K562 (cell line): Measurements from ENCODE around the gene CBX3. TPM values are rescaled to one million over a fixed set of nuclear protein-coding genes. Genes with fewer than 3 reads are reported as not detected.

Experiments
- ATAC-seq: fragments of 200-7000 bp; cut with Tn5 transposase; 3 replicates; pipeline ENCODE4 v1.9.1; 2020; ENCODE audit warnings: moderate library complexity
- BruUV-seq: library from RNA; stranded (reverse); fragments of 400-500 nt; replicated peaks from 2 replicates; lab custom pipeline; 2021; lab: Mats Ljungman, UMichigan
- CTCF ChIA-PET: fragments of 300-600 bp; formaldehyde crosslinking; extraction: SDS; loops from one replicate; lab custom pipeline; 2021; ENCODE audit warnings: low intra/inter-chr PET ratio; lab: Yijun Ruan, JAX
- POLR2A ChIA-PET: fragments of 300-600, 350-650 bp; sonication (Branson Sonifier 250); formaldehyde crosslinking; extraction: SDS; loops from one replicate; lab custom pipeline; 2021; ENCODE audit warnings: antibody characterized with exemption, inconsistent platforms; lab: Yijun Ruan, JAX
- DNase-seq, 4 experiments: peaks; one replicate each; pipeline versions ENCODE4 v3.0.0 to v3.0.0-alpha.2; 2011 to 2018; ENCODE audit warnings: low spot score in 3 of 4, mixed read lengths in 3 of 4; ENCODE audit errors: extremely low read depth in 1 of 4
- FAIRE-seq: peaks from 2 replicates; lab custom pipeline; 2011; peaks lifted over from hg19 to GRCh38; lab: Jason Lieb, UNC
- H2AFZ ChIP-seq: 2 replicates; pipeline ENCODE4 v1.6.0; 2011; ENCODE audit warnings: low read depth, low read length, control low read depth, inconsistent platforms
- H3K27ac ChIP-seq: fragments of 200-600 bp; 3 replicates; pipeline ENCODE4 v1.8.0; 2011; ENCODE audit warnings: low read depth, mild to moderate bottlenecking, control low read depth, inconsistent platforms, low read length, moderate library complexity, mixed read lengths; ENCODE audit errors: extremely low read depth
- H3K27me3 ChIP-seq, 2 experiments: fragments of 300-600 bp in 1 of 2; 2 replicates in 1 of 2; 3 replicates in 1 of 2; pipeline versions ENCODE4 v1.6.0 to v1.8.0; 2011; ENCODE audit warnings: inconsistent platforms in 2 of 2, low read length in 2 of 2, mild to moderate bottlenecking in 1 of 2, mixed read lengths in 1 of 2, moderate library complexity in 1 of 2; ENCODE audit not compliant: control insufficient read depth in 2 of 2, insufficient read depth in 2 of 2
- H3K36me3 ChIP-seq: fragments of 300-600 bp; 3 replicates; pipeline ENCODE4 v1.8.0; 2011; ENCODE audit warnings: mild to moderate bottlenecking, low read length, inconsistent platforms; ENCODE audit not compliant: control insufficient read depth, insufficient read depth
- H3K4me1 ChIP-seq, 2 experiments: fragments of 200-600 bp in 1 of 2; replicated peaks in 1 of 2; 2 replicates in 1 of 2; 3 replicates in 1 of 2; pipeline versions ENCODE4 v1.5.1 to v1.8.0; 2011; ENCODE audit warnings: inconsistent platforms in 2 of 2, low read length in 2 of 2, mild to moderate bottlenecking in 1 of 2, mixed read lengths in 1 of 2, moderate library complexity in 1 of 2; ENCODE audit not compliant: control insufficient read depth in 2 of 2, insufficient read depth in 2 of 2
- H3K4me2 ChIP-seq: 2 replicates; pipeline ENCODE4 v1.6.1; 2011; ENCODE audit warnings: low read length, control low read depth, inconsistent platforms, mixed read lengths; ENCODE audit not compliant: insufficient read depth
- H3K4me3 ChIP-seq: fragments of 200-600 bp; sonication (generic), shearing (Covaris generic); 2 replicates; pipeline ENCODE4 v1.5.1; 2016; ENCODE audit warnings: control low read depth, inconsistent platforms
- H3K79me2 ChIP-seq: fragments of 200-600 bp; 3 replicates; pipeline ENCODE4 v1.8.0; 2011; ENCODE audit warnings: low read length, inconsistent platforms; ENCODE audit not compliant: control insufficient read depth, insufficient read depth
- H3K9ac ChIP-seq, 2 experiments: 2 replicates each; pipeline versions ENCODE4 v1.6.0 to v1.6.1; 2011; ENCODE audit warnings: low read depth in 2 of 2, low read length in 2 of 2, control low read depth in 1 of 2, inconsistent platforms in 1 of 2, mild to moderate bottlenecking in 1 of 2, mixed read lengths in 1 of 2; ENCODE audit not compliant: insufficient read depth in 1 of 2
- H3K9me1 ChIP-seq: one replicate; pipeline ENCODE4 v1.6.0; 2011; ENCODE audit warnings: inconsistent platforms, mild to moderate bottlenecking, low read length, moderate library complexity; ENCODE audit not compliant: control insufficient read depth, insufficient read depth
- H3K9me3 ChIP-seq: replicated peaks from 2 replicates; pipeline ENCODE4 v1.5.1; 2011; ENCODE audit warnings: low read depth, low read length, inconsistent platforms; ENCODE audit not compliant: control insufficient read depth, insufficient read depth
- H4K20me1 ChIP-seq: replicated peaks from 2 replicates; pipeline ENCODE4 v1.6.1; 2011; ENCODE audit warnings: low read length, inconsistent platforms, mixed read lengths; ENCODE audit not compliant: control insufficient read depth, insufficient read depth
- ADNP ChIP-seq: fragments of 200-800 bp; sonication (Bioruptor generic); IDR thresholded peaks from 2 replicates; pipeline ENCODE4 v1.6.1; 2016; ENCODE audit warnings: missing genetic modification characterization, missing compliant biosample characterization
- DNMT1 ChIP-seq: fragments of 450-650 bp; IDR thresholded peaks from 2 replicates; pipeline ENCODE4 v1.6.1; 2016; ENCODE audit warnings: antibody characterized with exemption, mild to moderate bottlenecking
- ELF2 ChIP-seq: fragments of 250-450 bp; sonication (Bioruptor Pico); IDR thresholded peaks from 2 replicates; pipeline ENCODE4 v1.5.0; 2021; ENCODE audit warnings: mild to moderate bottlenecking
- HNRNPH1 ChIP-seq: fragments of 200-400 bp; formaldehyde crosslinking; optimal IDR thresholded peaks from 2 replicates; pipeline ENCODE3; 2017; ENCODE audit warnings: low read depth, mild to moderate bottlenecking, low read length, moderate library complexity
- NEUROD1 ChIP-seq: fragments of 150-350 bp; IDR thresholded peaks from 2 replicates; pipeline ENCODE4 v1.6.1; 2014; ENCODE audit warnings: borderline replicate concordance, low read length, low read depth; ENCODE audit not compliant: partially characterized antibody
- NFE2 ChIP-seq: IDR thresholded peaks from 2 replicates; pipeline ENCODE4 v1.6.1; 2014; ENCODE audit warnings: antibody characterized with exemption, low read depth
- NR4A1 ChIP-seq, 2 experiments: fragments of 250-450 bp in 1 of 2; fragments of 450-650 bp in 1 of 2; sonication (Bioruptor Pico) in 1 of 2; IDR thresholded peaks; 2 replicates each; pipeline versions ENCODE4 v1.4.0 to v1.6.1; 2016 to 2020; ENCODE audit warnings: mild to moderate bottlenecking in 2 of 2, missing compliant biosample characterization in 1 of 2, missing genetic modification characterization in 1 of 2, moderate library complexity in 1 of 2
- SMAD1 ChIP-seq: fragments of 150-350 bp; IDR thresholded peaks from 2 replicates; pipeline ENCODE4 v1.6.1; 2014; ENCODE audit warnings: low read length, low read depth; ENCODE audit not compliant: partially characterized antibody
- STAT5A ChIP-seq: IDR thresholded peaks from 2 replicates; pipeline ENCODE4 v1.6.1; 2012; ENCODE audit warnings: low read length, inconsistent platforms, borderline replicate concordance
- TAL1 ChIP-seq: fragments of 450-650 bp; IDR thresholded peaks from 2 replicates; pipeline ENCODE4 v1.6.1; 2016; ENCODE audit warnings: mild to moderate bottlenecking
- ZBTB11 ChIP-seq, 3 experiments: fragments of 200-800 bp in 1 of 3; fragments of 250-450 bp in 1 of 3; fragments of 450-650 bp in 1 of 3; sonication (Bioruptor Pico) in 1 of 3; sonication (Bioruptor generic) in 1 of 3; formaldehyde crosslinking in 1 of 3; IDR thresholded peaks; 2 replicates each; pipeline versions ENCODE4 v1.6.1 to v1.8.0; 2016 to 2022; ENCODE audit warnings: mild to moderate bottlenecking in 2 of 3, missing genetic modification characterization in 2 of 3, missing compliant biosample characterization in 1 of 3, moderate library complexity in 1 of 3
- ZNF695 ChIP-seq: fragments of 450-650 bp; formaldehyde crosslinking; IDR thresholded peaks from 2 replicates; pipeline ENCODE4 v1.4.0; 2020; ENCODE audit warnings: mild to moderate bottlenecking, moderate library complexity
- WGBS: fragments of 100-300 bp; shearing (Covaris generic); methylation state at CpG from one replicate; pipeline ENCODE4 v1.1.6; 2016; ENCODE audit warnings: low coverage, mixed read lengths; ENCODE audit not compliant: insufficient coverage; ENCODE audit errors: missing lambda C conversion rate; 5-methylcytosine and 5-hydroxymethylcytosine counted together
- in situ Hi-C: fragments of 300-500 bp; cut with MboI; formaldehyde crosslinking; loops from 4 replicates; pipeline ENCODE4 v1.15.0; 2018; ENCODE audit warnings: inconsistent platforms, mixed read lengths
- intact Hi-C: fragments of 100-400 bp; cut with micrococcal nuclease; formaldehyde crosslinking; loops from 2 replicates; pipeline ENCODE4 v1.14.2; 2022
- polyA plus RNA-seq, 8 experiments: library from polyadenylated mRNA; depleted of rRNA in 4 of 8; stranded (reverse) in 5 of 8; unstranded in 3 of 8; fragments of >200 nt; fragmentation: Nextera tagmentation in 2 of 8; fragmentation: Illumina TruSeq in 1 of 8; extraction: Ambion mirVana in 2 of 8; extraction: Trizol in 1 of 8; gene quantifications; 2 replicates each; pipeline versions ENCODE4 v1.2.1 to v1.2.3, GENCODE V29; 2011 to 2014; ENCODE audit warnings: inconsistent platforms in 1 of 8, missing spikeins in 1 of 8
- total RNA-seq, 7 experiments: library from RNA; depleted of rRNA in 6 of 7; stranded (reverse); fragments of >200 nt in 6 of 7; fragmentation: Illumina TruSeq in 2 of 7; extraction: Trizol in 2 of 7; gene quantifications; 2 replicates each; pipeline versions ENCODE4 v1.2.1 to v1.2.3, GENCODE V29; 2011 to 2021; ENCODE audit warnings: low replicate concordance in 1 of 7
- TF ChIP-seq, protein P1 (sequence below): fragments of 250-450 bp; sonication (Bioruptor Pico); IDR thresholded peaks from 2 replicates; pipeline ENCODE4 v1.5.0; 2021
- TF ChIP-seq, protein P2 (sequence below): fragments of 250-450 bp; sonication (Bioruptor Pico); IDR thresholded peaks from 2 replicates; pipeline ENCODE4 v1.8.0; 2021; ENCODE audit warnings: moderate library complexity, mild to moderate bottlenecking, inconsistent platforms

Gene CBX3
- total and polyA plus RNA-seq, 9 of the 15 experiments (the other 6 are each of a cell fraction or from before 2014, with no cell fraction given): 198 to 413 (median 328) TPM

DNA sequence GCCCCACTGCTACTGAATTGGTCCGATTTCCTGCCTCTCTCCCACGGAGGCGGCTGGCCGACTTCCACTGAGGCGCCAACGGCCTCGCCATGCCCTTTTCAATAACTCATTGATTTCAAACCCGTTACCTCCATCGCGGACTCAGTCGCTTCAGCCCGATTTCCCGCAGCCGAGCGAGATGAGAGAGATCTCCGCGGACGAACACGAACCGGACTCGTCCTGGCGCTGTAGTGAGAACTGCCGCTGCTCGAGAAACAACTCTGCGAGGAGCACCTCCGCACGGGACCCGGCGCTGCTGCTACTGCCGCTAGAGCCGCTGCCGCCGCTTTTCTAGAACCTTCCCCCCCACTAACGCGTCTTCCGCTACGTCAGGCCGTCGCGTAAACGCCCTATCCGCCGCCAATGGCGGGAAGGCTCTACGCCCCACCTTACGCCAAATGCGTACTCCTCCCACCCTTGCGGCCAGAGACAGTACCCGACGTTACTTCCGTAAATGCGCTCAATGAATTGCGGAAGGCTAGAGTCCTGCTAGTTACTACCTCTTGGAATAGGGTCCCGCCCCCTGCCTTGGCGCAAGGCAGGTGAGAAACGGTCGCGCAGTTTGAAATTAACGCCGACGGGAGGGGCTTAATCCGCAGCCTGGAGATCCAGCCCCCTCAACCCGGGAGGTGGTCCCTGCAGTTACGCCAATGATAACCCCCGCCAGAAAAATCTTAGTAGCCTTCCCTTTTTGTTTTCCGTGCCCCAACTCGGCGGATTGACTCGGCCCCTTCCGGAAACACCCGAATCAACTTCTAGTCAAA, 900 bp upstream of the CBX3 start, which contains the start of gene HNRNPA2B1:
Gene HNRNPA2B1 (minus strand): TSS at position 303 of the 803 bp plus-strand sequence. CDS start 169 bp downstream, at position 134.
- Histone ChIP-seq H3K4me3 (peak within 1 kb of the TSS; percentile 76), H3K79me2 (peaks cover 93% of the 10 kb centered on the region), H3K9me3 (no peaks in the 10 kb centered on the region), H3K4me2 (peak within 1 kb of the TSS; percentile 89), H3K9ac (peak within 1 kb of the TSS; percentile 99), H3K27me3 (no peaks in the 10 kb centered on the region), H3K4me1 (peaks cover 0 to 25% of the 10 kb centered on the region in 2 experiments; a peak in 2 of 5 replicates), H3K36me3 (peaks cover 70% of the 10 kb centered on the region), H2AFZ (peak within 1 kb of the TSS; percentile 74), H4K20me1 (peaks cover 52% of the 10 kb centered on the region), H3K27ac (peak within 1 kb of the TSS; percentile 97), H3K9me1 (peaks cover 5% of the 10 kb centered on the region)
- POLR2A ChIA-PET: interaction anchor here (0.5 to 5.1 kb wide), 39 partner anchors 8 to 317 kb away, joined by 3 to 80 read pairs (median 4); partner anchors contain the start of genes NFE2L3 and SNX10
- FAIRE-seq (peak; percentile 95), DNase-seq (peak; percentile 63 to 98 (median 74)), ATAC-seq (peak; percentile 65)
- CTCF ChIA-PET: interaction anchor here (0.7 to 1.2 kb wide), 2 partner anchors 49 to 143 kb away, joined by 3 to 4 read pairs; partner anchors contain the start of gene NFE2L3
- in situ Hi-C loops: no loop called here
- WGBS: under 1% methylated on average over 71 of the region's 71 CpGs
- intact Hi-C loops: loop anchor here (1.0 to 10.0 kb wide), 5 partner anchors 84 to 338 kb away; no protein-coding TSS in a partner anchor
- no TSS peak for BruUV-seq
- TF ChIP-seq STAT5A (no peak; the same call in 1 of the 2 replicates), HNRNPH1 (peak; percentile 96), ELF2 (CRISPR knock-in tag) (no peak; the same call in 1 of the 2 replicates), ZNF695 (CRISPR knock-in tag) (no peak), SMAD1 (peak; percentile 98), ADNP (tag) (no peak), TAL1 (no peak), NFE2 (no peak), NR4A1 (CRISPR knock-in tag; IDR thresholded peaks at IDR 0.05) (no peak), NR4A1 (tag; IDR thresholded peaks at IDR 0.05) (no peak), ZBTB11 (CRISPR knock-in tag; IDR thresholded peaks at IDR 0.05) (no peak; a peak in 1 of 6 replicates), DNMT1 (0 out of 2 replicates have a peak, but pooled peaks have one; percentile 68), NEUROD1 (no peak)
- TF ChIP-seq, protein P1, sequence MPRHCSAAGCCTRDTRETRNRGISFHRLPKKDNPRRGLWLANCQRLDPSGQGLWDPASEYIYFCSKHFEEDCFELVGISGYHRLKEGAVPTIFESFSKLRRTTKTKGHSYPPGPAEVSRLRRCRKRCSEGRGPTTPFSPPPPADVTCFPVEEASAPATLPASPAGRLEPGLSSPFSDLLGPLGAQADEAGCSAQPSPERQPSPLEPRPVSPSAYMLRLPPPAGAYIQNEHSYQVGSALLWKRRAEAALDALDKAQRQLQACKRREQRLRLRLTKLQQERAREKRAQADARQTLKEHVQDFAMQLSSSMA (CRISPR knock-in tag): 0 out of 2 replicates have a peak, but pooled peaks have one; percentile 46
- TF ChIP-seq, protein P2, sequence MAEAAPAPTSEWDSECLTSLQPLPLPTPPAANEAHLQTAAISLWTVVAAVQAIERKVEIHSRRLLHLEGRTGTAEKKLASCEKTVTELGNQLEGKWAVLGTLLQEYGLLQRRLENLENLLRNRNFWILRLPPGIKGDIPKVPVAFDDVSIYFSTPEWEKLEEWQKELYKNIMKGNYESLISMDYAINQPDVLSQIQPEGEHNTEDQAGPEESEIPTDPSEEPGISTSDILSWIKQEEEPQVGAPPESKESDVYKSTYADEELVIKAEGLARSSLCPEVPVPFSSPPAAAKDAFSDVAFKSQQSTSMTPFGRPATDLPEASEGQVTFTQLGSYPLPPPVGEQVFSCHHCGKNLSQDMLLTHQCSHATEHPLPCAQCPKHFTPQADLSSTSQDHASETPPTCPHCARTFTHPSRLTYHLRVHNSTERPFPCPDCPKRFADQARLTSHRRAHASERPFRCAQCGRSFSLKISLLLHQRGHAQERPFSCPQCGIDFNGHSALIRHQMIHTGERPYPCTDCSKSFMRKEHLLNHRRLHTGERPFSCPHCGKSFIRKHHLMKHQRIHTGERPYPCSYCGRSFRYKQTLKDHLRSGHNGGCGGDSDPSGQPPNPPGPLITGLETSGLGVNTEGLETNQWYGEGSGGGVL (CRISPR knock-in tag): no peak
